Loucy (cell line): ENCODE results near the gene NELFCD.

Experiments used
- H2AFZ ChIP-seq: fragments of 200-600 bp; sonication (generic); 2 replicates; pipeline ENCODE4 v1.6.0; 2016; ENCODE audit warnings: antibody characterized with exemption, mild to moderate bottlenecking, low read length, moderate library complexity
- H3F3A ChIP-seq: fragments of 200-600 bp; 2 replicates; pipeline ENCODE4 v1.6.0; 2016; ENCODE audit warnings: antibody characterized with exemption, low read depth, mild to moderate bottlenecking
- H3K27me3 ChIP-seq: fragments of 200-600 bp; sonication (generic); 2 replicates; pipeline ENCODE4 v1.6.1; 2014; ENCODE audit warnings: low read length, mild to moderate bottlenecking; ENCODE audit not compliant: insufficient read depth, poor library complexity, severe bottlenecking
- H3K36me3 ChIP-seq: fragments of 200-600 bp; sonication (generic); 2 replicates; pipeline ENCODE4 v1.6.1; 2016; ENCODE audit warnings: low read length; ENCODE audit not compliant: insufficient read depth
- H3K4me1 ChIP-seq: fragments of 200-600 bp; sonication (generic); 2 replicates; pipeline ENCODE4 v1.5.1; 2014; ENCODE audit warnings: low read length, mild to moderate bottlenecking; ENCODE audit not compliant: insufficient read depth, poor library complexity, severe bottlenecking
- H3K4me2 ChIP-seq: fragments of 200-600 bp; sonication (generic); 2 replicates; pipeline ENCODE4 v1.6.0; 2014; ENCODE audit warnings: antibody characterized with exemption, low read length, low read depth, mild to moderate bottlenecking; ENCODE audit not compliant: poor library complexity, severe bottlenecking
- H3K4me3 ChIP-seq: fragments of 200-600 bp; sonication (generic); 2 replicates; pipeline ENCODE4 v1.5.1; 2014; ENCODE audit warnings: low read length, mild to moderate bottlenecking, mixed read lengths; ENCODE audit not compliant: poor library complexity, severe bottlenecking
- H3K79me2 ChIP-seq: fragments of 200-600 bp; sonication (generic); 2 replicates; pipeline ENCODE4 v1.6.1; 2014; ENCODE audit warnings: low read length; ENCODE audit not compliant: insufficient read depth
- H3K9ac ChIP-seq: fragments of 200-600 bp; sonication (generic); 2 replicates; pipeline ENCODE4 v1.6.0; 2014; ENCODE audit warnings: mild to moderate bottlenecking, low read depth, low read length, moderate library complexity; ENCODE audit not compliant: poor library complexity, severe bottlenecking
- H3K9me2 ChIP-seq: fragments of 200-600 bp; sonication (generic); replicated peaks from 2 replicates; pipeline ENCODE4 v1.6.1; 2016; ENCODE audit warnings: low read depth, low read length, mixed read lengths
- H3K9me3 ChIP-seq: fragments of 200-600 bp; sonication (generic); 2 replicates; pipeline ENCODE4 v1.6.1; 2014; ENCODE audit warnings: mild to moderate bottlenecking, antibody characterized with exemption, low read length, low read depth; ENCODE audit not compliant: insufficient read depth
- H4K20me1 ChIP-seq: fragments of 200-600 bp; sonication (generic); 2 replicates; pipeline ENCODE4 v1.6.0; 2014; ENCODE audit warnings: antibody characterized with exemption, low read length, mild to moderate bottlenecking; ENCODE audit not compliant: insufficient read depth, poor library complexity, severe bottlenecking
- EZH2phosphoT487 ChIP-seq: fragments of 200-600 bp; IDR thresholded peaks from 2 replicates; pipeline ENCODE4 v1.6.1; 2018; ENCODE audit warnings: antibody characterized with exemption, mild to moderate bottlenecking, moderate library complexity, borderline replicate concordance
- TF ChIP-seq, protein P1 (sequence below): fragments of 200-600 bp; sonication (generic); conservative IDR thresholded peaks from 2 replicates; pipeline ENCODE4 v1.5.1; 2014; ENCODE audit warnings: mild to moderate bottlenecking, antibody characterized with exemption, low read length

NELFCD gene

DNA sequence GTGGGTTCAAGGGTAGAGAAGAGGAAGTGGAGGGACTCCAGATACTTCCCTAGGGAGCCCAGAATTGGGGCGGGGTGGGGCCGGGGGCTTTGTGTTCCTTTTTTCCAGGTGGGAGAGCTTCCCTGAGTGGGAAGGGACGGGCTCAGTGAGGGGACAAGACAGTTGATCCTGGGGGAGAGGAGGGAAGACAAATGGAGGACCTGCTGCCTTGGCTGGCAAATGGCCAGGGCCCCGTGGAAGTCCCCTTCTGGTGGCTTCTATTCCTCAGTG, 23.4 kb downstream of the NELFCD start:
- H3F3A ChIP-seq, result no peaks in the 10 kb centered on the region
- TF ChIP-seq, protein P1, sequence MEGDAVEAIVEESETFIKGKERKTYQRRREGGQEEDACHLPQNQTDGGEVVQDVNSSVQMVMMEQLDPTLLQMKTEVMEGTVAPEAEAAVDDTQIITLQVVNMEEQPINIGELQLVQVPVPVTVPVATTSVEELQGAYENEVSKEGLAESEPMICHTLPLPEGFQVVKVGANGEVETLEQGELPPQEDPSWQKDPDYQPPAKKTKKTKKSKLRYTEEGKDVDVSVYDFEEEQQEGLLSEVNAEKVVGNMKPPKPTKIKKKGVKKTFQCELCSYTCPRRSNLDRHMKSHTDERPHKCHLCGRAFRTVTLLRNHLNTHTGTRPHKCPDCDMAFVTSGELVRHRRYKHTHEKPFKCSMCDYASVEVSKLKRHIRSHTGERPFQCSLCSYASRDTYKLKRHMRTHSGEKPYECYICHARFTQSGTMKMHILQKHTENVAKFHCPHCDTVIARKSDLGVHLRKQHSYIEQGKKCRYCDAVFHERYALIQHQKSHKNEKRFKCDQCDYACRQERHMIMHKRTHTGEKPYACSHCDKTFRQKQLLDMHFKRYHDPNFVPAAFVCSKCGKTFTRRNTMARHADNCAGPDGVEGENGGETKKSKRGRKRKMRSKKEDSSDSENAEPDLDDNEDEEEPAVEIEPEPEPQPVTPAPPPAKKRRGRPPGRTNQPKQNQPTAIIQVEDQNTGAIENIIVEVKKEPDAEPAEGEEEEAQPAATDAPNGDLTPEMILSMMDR, result no peak
- no peak for TF ChIP-seq EZH2phosphoT487
- no peaks in the 10 kb centered on the region for H4K20me1 ChIP-seq
- H3K4me3 ChIP-seq, result peak overlapping the region; percentile 28
- peaks cover 13% of the 10 kb centered on the region for H3K4me1 ChIP-seq
- H3K4me2 ChIP-seq, result peak overlapping the region; percentile 59
- H3K36me3 ChIP-seq, result no peaks in the 10 kb centered on the region
- no peaks in the 10 kb centered on the region for H3K27me3 ChIP-seq
- H3K9ac ChIP-seq, result no peak overlapping the region
- no peaks in the 10 kb centered on the region for H3K9me3 ChIP-seq
- H3K79me2 ChIP-seq, result no peaks in the 10 kb centered on the region
- no peak overlapping the region; the same call in 1 of the 2 replicates for H2AFZ ChIP-seq
- H3K9me2 ChIP-seq, result no peaks in the 10 kb centered on the region

DNA sequence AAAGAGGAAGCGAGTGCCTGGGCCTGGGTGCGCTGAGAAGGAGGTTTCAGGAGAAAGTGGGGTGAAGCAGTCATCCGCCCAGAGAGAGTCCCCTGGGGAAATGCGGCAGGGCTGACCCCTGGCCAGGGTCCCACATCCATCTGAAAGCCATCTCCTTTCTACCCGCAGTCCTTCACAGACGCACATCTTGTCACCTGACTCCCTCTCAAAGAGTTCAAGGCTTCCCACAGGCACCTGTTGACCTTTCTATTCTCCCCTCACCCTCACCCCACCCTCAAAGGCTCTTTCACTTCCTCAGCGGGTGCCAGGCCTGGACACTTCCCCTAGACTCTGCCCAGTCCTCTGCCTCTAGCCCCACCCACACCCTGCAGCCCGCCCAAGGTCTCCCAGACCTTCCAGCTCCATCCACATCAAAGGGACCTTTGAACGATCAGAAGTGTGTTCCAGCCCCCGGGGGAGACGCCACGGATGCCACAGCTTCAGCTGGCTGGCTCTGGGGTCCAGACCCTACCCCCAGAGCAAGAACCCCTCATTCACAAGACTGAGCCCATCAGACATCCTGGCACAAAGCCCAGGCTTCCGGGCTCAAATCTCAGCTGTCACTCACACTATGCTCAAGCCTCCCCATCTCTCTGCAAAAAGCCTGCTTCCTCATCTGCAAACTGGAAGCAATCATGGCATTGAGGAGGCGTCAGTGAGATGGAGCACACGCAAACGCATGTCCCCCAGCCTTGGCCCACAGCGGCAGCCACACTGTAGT, 23.9 kb downstream of the NELFCD start:
- H4K20me1 ChIP-seq, result no peaks in the 10 kb centered on the region
- H3K9ac ChIP-seq, result no peak overlapping the region
- H3K27me3 ChIP-seq, result no peaks in the 10 kb centered on the region
- no peaks in the 10 kb centered on the region for H3F3A ChIP-seq
- H3K36me3 ChIP-seq, result no peaks in the 10 kb centered on the region
- H3K9me3 ChIP-seq, result no peaks in the 10 kb centered on the region
- TF ChIP-seq EZH2phosphoT487, result no peak
- TF ChIP-seq, protein P1, result no peak
- H2AFZ ChIP-seq, result peak overlapping the region; percentile 68; the same call in 1 of the 2 replicates
- peak overlapping the region; percentile 28 for H3K4me3 ChIP-seq
- no peaks in the 10 kb centered on the region for H3K79me2 ChIP-seq
- H3K9me2 ChIP-seq, result no peaks in the 10 kb centered on the region
- peaks cover 13% of the 10 kb centered on the region for H3K4me1 ChIP-seq
- peak overlapping the region; percentile 59 for H3K4me2 ChIP-seq

DNA sequence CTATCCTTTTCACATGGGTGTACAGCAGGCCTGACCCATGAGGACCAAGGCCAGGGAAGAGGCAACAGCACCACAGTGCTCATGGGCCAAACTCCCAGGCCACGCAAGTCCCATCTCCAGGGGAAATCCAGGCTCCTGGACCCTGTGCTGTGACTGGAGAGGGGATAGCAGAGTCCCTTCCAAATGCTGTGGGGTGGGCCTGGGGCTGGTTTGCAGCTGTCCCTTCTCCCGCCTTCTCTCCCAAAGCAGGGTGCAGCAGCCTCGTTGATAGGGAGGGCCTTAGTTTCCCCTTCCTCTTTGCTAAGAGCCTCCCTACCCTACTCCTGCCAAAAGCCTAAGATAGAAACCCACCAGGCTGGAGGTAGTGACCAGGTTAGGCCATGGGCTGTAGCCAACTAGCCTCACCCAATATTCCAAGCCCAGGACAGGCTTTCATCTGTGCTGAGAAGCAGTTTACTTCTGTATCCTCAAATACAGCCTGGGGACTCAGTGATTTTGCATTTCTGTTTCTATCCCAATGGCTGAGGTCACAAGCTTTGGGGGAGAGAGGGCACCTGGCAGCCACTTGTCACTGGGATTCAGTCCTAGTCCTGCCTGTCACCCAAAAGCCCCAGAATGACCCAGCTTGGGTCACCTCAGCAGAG, 24.6 kb downstream of the NELFCD start:
- H3K9ac ChIP-seq, result no peak overlapping the region
- H2AFZ ChIP-seq, result no peak overlapping the region
- H3K9me2 ChIP-seq, result no peaks in the 10 kb centered on the region
- H3F3A ChIP-seq, result no peaks in the 10 kb centered on the region
- no peaks in the 10 kb centered on the region for H3K9me3 ChIP-seq
- H3K27me3 ChIP-seq, result no peaks in the 10 kb centered on the region
- H4K20me1 ChIP-seq, result no peaks in the 10 kb centered on the region
- H3K4me2 ChIP-seq, result peak overlapping the region; percentile 59
- H3K36me3 ChIP-seq, result no peaks in the 10 kb centered on the region
- no peaks in the 10 kb centered on the region for H3K79me2 ChIP-seq
- no peak for TF ChIP-seq EZH2phosphoT487
- H3K4me1 ChIP-seq, result peaks cover 13% of the 10 kb centered on the region
- no peak overlapping the region for H3K4me3 ChIP-seq
